Natural killer cell treated with Interleukin-12 subunit alpha and Interleukin-12 subunit beta and Interleukin-15 and Interleukin-18, amount 100 ng/mL, for 72 hours (primary cell): Measurements from ENCODE around the gene PPP1R13B. TPM values are rescaled to one million over a fixed set of nuclear protein-coding genes. Genes with fewer than 3 reads are reported as not detected.
A peak's percentile ranks its signal among the peaks of the same experiment; 100 is the strongest.
"Not testable (repeated sequence)": the region's sequence is repeated elsewhere in the genome, so short reads cannot be mapped to it uniquely, and the experiment has no call there.

Experiments used
- ATAC-seq, 2 donors: fragments of 150-1000 bp; cut with Tn5 transposase in 1 of 2; sonication (Bioruptor Pico), chemical (Tn5 transposase) in 1 of 2; 2 replicates each; pipeline ENCODE4 v1.10.0; 2021
- DNase-seq: peaks from one replicate; pipeline ENCODE4 v3.0.0; 2022; ENCODE audit warnings: low spot score
- H3K27ac Mint-ChIP-seq, 2 donors: 1 replicate in 1 of 2; 2 replicates in 1 of 2; pipeline ENCODE4 v1.8.0; 2022; ENCODE audit warnings: mixed read lengths in 2 of 2, mild to moderate bottlenecking in 1 of 2, moderate library complexity in 1 of 2
- H3K27me3 Mint-ChIP-seq, 2 donors: 1 replicate in 1 of 2; 2 replicates in 1 of 2; pipeline ENCODE4 v1.8.0; 2022; ENCODE audit warnings: mixed read lengths in 2 of 2
- H3K36me3 Mint-ChIP-seq: one replicate; pipeline ENCODE4 v1.8.0; 2022; ENCODE audit warnings: mixed read lengths
- H3K4me1 Mint-ChIP-seq, 2 donors: 1 replicate in 1 of 2; 2 replicates in 1 of 2; pipeline ENCODE4 v1.8.0; 2022; ENCODE audit warnings: low read depth in 2 of 2, mixed read lengths in 2 of 2, mild to moderate bottlenecking in 1 of 2
- H3K4me3 Mint-ChIP-seq: one replicate; pipeline ENCODE4 v1.8.0; 2022; ENCODE audit warnings: mixed read lengths
- H3K9me3 Mint-ChIP-seq: 2 replicates; pipeline ENCODE4 v1.8.0; 2022; ENCODE audit warnings: mixed read lengths
- total RNA-seq, 2 donors: library from RNA; stranded (reverse); gene quantifications; one replicate each; pipeline ENCODE4 v1.2.3, GENCODE V29; 2022

The PPP1R13B gene
- total RNA-seq, 2 donors from 2014 or later, result 14.4 to 25.7 TPM

GRCh38 chr14:103793192-103793591 is 54.2 kb downstream of the PPP1R13B start:
- not testable (repeated sequence) for ATAC-seq, H3K9me3 Mint-ChIP-seq, H3K36me3 Mint-ChIP-seq, H3K4me1 Mint-ChIP-seq, DNase-seq, H3K27me3 Mint-ChIP-seq, H3K4me3 Mint-ChIP-seq, H3K27ac Mint-ChIP-seq

GRCh38 chr14:103788086-103788485 is 59.3 kb downstream of the PPP1R13B start:
- Mint-ChIP-seq H3K4me3 (no peak overlapping the region), H3K27me3 (no peaks in the 10 kb centered on the region), H3K27ac (no peak overlapping the region), H3K9me3 (no peaks in the 10 kb centered on the region), H3K4me1 (no peaks in the 10 kb centered on the region), H3K36me3 (no peaks in the 10 kb centered on the region)
- no peak for ATAC-seq
- no peak for DNase-seq

- H3K4me1 Mint-ChIP-seq, result no peaks in the 10 kb centered on the region
- H3K9me3 Mint-ChIP-seq, result no peaks in the 10 kb centered on the region
- H3K4me3 Mint-ChIP-seq, result no peak overlapping the region
- no peaks in the 10 kb centered on the region for H3K27me3 Mint-ChIP-seq
- DNase-seq (no peak), ATAC-seq (no peak)
- H3K36me3 Mint-ChIP-seq, result peaks cover 4% of the 10 kb centered on the region
- H3K27ac Mint-ChIP-seq, result no peak overlapping the region
Measured at GRCh38 chr14:103782376-103782775, 65.0 kb downstream of the PPP1R13B start.

DNA sequence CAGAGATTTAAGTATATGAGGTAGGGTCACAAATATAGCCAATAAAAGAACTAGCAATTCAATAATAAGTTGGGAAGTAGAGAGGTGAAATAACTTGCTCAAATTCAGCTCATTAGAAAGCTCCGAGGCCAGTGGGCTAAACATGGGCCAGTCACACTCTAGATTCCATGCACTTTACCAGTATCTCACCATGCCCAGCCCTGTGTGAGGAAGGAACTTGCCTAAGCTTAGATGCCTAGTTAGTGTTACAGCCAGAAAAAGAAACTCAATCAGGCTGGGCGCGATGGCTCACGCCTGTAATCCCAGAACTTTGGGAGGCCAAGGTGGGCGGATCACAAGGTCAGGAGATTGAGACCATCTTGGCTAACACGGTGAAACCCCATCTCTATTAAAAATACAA is 71.1 kb downstream of the PPP1R13B start:
- ATAC-seq, H3K4me3 Mint-ChIP-seq, H3K27me3 Mint-ChIP-seq, H3K27ac Mint-ChIP-seq, H3K9me3 Mint-ChIP-seq, DNase-seq, H3K4me1 Mint-ChIP-seq: not testable (repeated sequence)
- H3K36me3 Mint-ChIP-seq, result peaks cover 12% of the 10 kb centered on the region

DNA sequence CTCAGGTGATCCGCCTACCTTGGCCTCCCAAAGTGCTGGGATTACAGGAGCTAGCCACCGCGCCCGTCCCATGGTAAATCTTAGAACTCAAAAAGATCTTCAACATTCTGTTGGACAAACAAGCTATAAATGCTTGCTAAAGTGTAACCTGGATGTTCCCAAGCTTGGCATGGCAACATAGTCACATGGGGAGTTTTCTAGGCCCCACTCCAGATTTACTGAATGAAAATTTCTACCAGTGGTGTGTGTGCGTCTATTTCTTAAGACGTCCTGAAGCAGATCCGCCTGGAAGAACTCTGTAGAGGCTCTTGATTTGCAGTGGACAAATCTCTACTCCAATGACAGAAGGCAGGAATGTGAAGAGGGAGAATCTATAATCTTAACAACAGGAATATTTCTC is 71.9 kb downstream of the PPP1R13B start:
- ATAC-seq (no peak), DNase-seq (no peak)
- H3K4me1 Mint-ChIP-seq, result peaks cover 0 to 2% of the 10 kb centered on the region in 2 donors
- peaks cover 12% of the 10 kb centered on the region for H3K36me3 Mint-ChIP-seq
- no peak overlapping the region for H3K27ac Mint-ChIP-seq
- no peak overlapping the region for H3K4me3 Mint-ChIP-seq
- H3K9me3 Mint-ChIP-seq, result no peaks in the 10 kb centered on the region
- H3K27me3 Mint-ChIP-seq, result no peaks in the 10 kb centered on the region

DNA sequence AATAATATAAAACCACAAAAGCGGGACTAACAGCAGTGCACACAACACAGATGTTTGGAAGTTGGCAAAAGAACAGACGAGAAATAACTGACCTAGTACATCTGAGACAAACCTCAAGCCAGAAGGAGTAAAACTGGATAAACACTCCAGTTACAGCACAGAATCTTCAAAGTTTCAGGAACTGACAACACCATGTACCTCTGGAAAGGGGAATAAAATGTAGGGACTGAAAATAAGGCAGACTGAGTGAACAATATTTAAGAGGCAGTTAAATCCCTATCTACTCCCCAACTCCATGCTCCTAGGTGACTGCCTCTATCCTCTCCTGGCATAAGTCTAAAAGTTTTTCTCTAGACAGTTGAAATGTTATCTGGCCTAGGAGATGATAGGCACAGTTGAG is 73.9 kb downstream of the PPP1R13B start:
- Mint-ChIP-seq H3K4me3 (no peak overlapping the region), H3K4me1 (peaks cover 0 to 2% of the 10 kb centered on the region in 2 donors), H3K36me3 (peaks cover 9% of the 10 kb centered on the region), H3K9me3 (no peaks in the 10 kb centered on the region), H3K27me3 (no peaks in the 10 kb centered on the region), H3K27ac (no peak overlapping the region)
- no peak for DNase-seq
- ATAC-seq, result no peak

DNA sequence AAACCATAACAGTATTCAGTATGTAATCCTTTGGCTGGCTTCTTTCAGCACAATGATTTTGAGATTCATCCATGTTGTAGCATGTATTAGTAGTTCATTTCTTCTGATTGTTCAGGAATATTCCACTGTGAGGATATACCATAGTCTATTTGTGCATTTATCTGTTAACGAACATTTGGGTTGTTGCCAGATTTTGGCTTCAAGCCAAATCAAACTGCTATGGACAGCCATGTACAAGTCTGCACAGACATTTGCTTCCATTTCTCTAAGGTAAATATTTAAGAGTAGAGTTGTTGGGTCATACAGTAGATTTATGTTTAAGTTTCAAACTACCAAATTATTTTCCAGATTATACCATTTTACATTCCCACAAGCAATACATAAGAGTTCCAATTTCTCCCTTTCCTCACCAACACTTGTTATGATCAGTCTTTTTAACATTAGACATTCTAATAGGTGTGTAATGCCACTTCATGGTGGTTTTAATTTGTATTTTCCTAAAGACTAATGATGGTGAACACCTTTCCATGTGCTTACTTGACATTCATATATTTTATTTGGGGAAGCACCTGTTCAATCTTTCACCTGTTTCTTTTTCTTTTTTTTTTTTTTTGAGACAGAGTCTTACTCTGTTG is 75.2 kb downstream of the PPP1R13B start:
- no peak overlapping the region for H3K4me3 Mint-ChIP-seq
- peaks cover 8% of the 10 kb centered on the region for H3K36me3 Mint-ChIP-seq
- peaks cover 0 to 2% of the 10 kb centered on the region in 2 donors for H3K4me1 Mint-ChIP-seq
- no peak overlapping the region for H3K27ac Mint-ChIP-seq
- DNase-seq (no peak), ATAC-seq (no peak)
- H3K9me3 Mint-ChIP-seq, result no peaks in the 10 kb centered on the region
- H3K27me3 Mint-ChIP-seq, result no peaks in the 10 kb centered on the region

GRCh38 chr14:103770902-103771301 is 76.5 kb downstream of the PPP1R13B start:
- ATAC-seq (no peak), DNase-seq (no peak)
- Mint-ChIP-seq H3K27me3 (no peaks in the 10 kb centered on the region), H3K4me3 (no peak overlapping the region), H3K4me1 (peaks cover 0 to 2% of the 10 kb centered on the region in 2 donors), H3K27ac (peak overlapping the region in 1 of 2 donors; percentile 25), H3K36me3 (peaks cover 8% of the 10 kb centered on the region), H3K9me3 (no peaks in the 10 kb centered on the region)

GRCh38 chr14:103770500-103770899 is 76.9 kb downstream of the PPP1R13B start:
- Mint-ChIP-seq H3K27me3 (no peaks in the 10 kb centered on the region), H3K9me3 (no peaks in the 10 kb centered on the region), H3K4me1 (peaks cover 0 to 2% of the 10 kb centered on the region in 2 donors), H3K4me3 (no peak overlapping the region), H3K27ac (no peak overlapping the region), H3K36me3 (peaks cover 8% of the 10 kb centered on the region)
- DNase-seq, result no peak
- ATAC-seq, result no peak

DNA sequence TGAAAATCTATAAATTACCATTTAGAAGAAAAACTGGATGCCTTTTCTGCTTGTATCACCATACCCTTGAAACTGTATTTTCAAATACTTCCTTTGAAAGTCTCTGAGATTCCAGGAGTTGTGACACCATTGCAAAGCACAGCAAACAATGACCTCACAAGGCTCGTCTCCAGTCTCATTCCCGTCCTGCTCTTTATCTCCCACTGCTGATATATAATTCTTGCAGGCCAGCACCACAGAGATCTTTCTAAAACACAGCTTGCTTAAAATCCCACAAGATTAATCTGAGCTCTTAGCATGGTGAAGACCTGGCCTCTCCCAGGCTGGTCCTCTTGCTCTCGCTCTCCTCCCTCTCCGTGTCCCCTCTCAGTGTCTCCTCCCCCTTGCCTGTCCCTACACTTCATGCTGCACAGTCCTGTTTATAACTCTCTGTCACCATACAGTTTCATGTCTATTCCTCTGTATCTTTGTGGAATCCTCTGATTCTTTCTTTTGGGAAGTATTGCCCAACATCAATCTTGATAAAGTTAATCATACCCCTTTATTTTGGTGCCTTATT is 80.0 kb downstream of the PPP1R13B start:
- ATAC-seq (no peak), DNase-seq (no peak)
- peaks cover 10% of the 10 kb centered on the region for H3K36me3 Mint-ChIP-seq
- no peak overlapping the region for H3K4me3 Mint-ChIP-seq
- H3K9me3 Mint-ChIP-seq, result no peaks in the 10 kb centered on the region
- H3K27ac Mint-ChIP-seq, result no peak overlapping the region
- H3K4me1 Mint-ChIP-seq, result peaks cover 5 to 6% of the 10 kb centered on the region in 2 donors
- no peaks in the 10 kb centered on the region for H3K27me3 Mint-ChIP-seq

- Mint-ChIP-seq H3K27ac (no peak overlapping the region), H3K4me1 (peaks cover 3 to 6% of the 10 kb centered on the region in 2 donors), H3K27me3 (no peaks in the 10 kb centered on the region), H3K4me3 (no peak overlapping the region), H3K36me3 (peaks cover 4% of the 10 kb centered on the region), H3K9me3 (no peaks in the 10 kb centered on the region)
- ATAC-seq, result no peak
- no peak for DNase-seq
Measured at GRCh38 chr14:103765526-103765925, 81.8 kb downstream of the PPP1R13B start.

- H3K36me3 Mint-ChIP-seq, result peaks cover 4% of the 10 kb centered on the region
- H3K9me3 Mint-ChIP-seq, result no peaks in the 10 kb centered on the region
- ATAC-seq (no peak), DNase-seq (no peak)
- peaks cover 3 to 6% of the 10 kb centered on the region in 2 donors for H3K4me1 Mint-ChIP-seq
- no peak overlapping the region for H3K27ac Mint-ChIP-seq
- H3K4me3 Mint-ChIP-seq, result no peak overlapping the region
- no peaks in the 10 kb centered on the region for H3K27me3 Mint-ChIP-seq
Measured at GRCh38 chr14:103763730-103764488, 83.5 kb downstream of the PPP1R13B start.

DNA sequence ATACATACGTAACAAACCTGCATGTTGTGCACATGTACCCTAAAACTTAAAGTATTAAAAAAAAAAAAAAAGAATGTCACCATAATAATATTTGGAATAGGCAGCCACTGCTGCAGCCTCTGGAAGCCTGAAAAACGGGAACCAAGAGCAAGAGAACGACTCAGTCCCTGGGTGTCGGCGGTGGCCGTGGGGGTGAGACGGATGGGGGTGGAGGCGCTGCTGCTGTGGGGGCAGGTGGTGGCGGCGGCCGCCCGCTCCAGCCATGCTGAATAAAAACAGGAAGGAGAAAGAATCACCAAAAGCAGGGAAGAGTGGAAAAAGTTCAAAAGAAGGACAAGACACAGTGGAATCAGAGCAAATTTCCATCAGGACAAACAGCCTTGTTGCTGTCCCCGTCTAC is 84.8 kb downstream of the PPP1R13B start:
- ATAC-seq (no peak), DNase-seq (no peak)
- Mint-ChIP-seq H3K36me3 (peaks cover 4% of the 10 kb centered on the region), H3K9me3 (no peaks in the 10 kb centered on the region), H3K27ac (no peak overlapping the region), H3K4me1 (peaks cover 3 to 6% of the 10 kb centered on the region in 2 donors), H3K4me3 (no peak overlapping the region), H3K27me3 (no peaks in the 10 kb centered on the region)

DNA sequence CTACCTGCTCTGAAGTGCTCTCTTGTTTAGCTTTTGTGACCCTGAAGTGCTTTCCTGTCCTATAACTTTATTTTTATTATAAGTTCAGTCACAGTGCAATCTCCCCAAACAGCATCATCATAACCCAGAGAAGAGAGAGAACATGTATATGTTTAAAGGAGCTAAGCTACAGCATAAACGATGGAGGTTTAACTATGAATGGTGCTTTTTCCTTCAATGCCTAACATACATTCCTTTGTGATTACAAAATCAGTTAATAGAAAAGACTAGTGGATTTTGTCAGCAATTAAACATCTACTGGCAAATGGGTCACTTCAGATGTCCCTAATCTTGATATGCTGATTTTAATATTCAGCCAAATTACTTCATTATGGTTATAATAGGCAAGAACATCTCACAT is 85.3 kb downstream of the PPP1R13B start:
- peaks cover 4% of the 10 kb centered on the region for H3K36me3 Mint-ChIP-seq

More for the DNA sequence above, 85.3 kb downstream of the PPP1R13B start:
- DNase-seq, result no peak
- no peak for ATAC-seq
- Mint-ChIP-seq H3K27ac (no peak overlapping the region), H3K27me3 (no peaks in the 10 kb centered on the region), H3K4me3 (no peak overlapping the region), H3K9me3 (no peaks in the 10 kb centered on the region), H3K4me1 (peaks cover 3 to 6% of the 10 kb centered on the region in 2 donors)
